Tibial artery (tissue), 4 donors: ENCODE measurements around the gene NISCH.

Source experiments
- DNase-seq, 2 donors: peaks; one replicate each; pipeline ENCODE4 v3.0.0-alpha.2; 2019
- H3K27ac ChIP-seq, 2 donors: fragments of 200-600 bp; sonication (generic) in 1 of 2; 1 replicate in 1 of 2; 2 replicates in 1 of 2; pipeline ENCODE4 v1.5.1; 2018 to 2019; ENCODE audit warnings: mild to moderate bottlenecking in 1 of 2
- H3K27me3 ChIP-seq, 2 donors: fragments of 200-600 bp; sonication (generic) in 1 of 2; one replicate each; pipeline versions ENCODE4 v1.5.1 to v1.6.0; 2016 to 2019
- H3K36me3 ChIP-seq, 3 donors: fragments of 200-600 bp; sonication (generic) in 2 of 3; one replicate each; pipeline ENCODE4 v1.5.1; 2016 to 2019; ENCODE audit warnings: mild to moderate bottlenecking in 2 of 3
- H3K4me1 ChIP-seq, 4 donors: fragments of 200-600 bp; sonication (generic) in 2 of 4; 1 replicate in 3 of 4; 2 replicates in 1 of 4; pipeline ENCODE4 v1.5.1; 2016 to 2019
- H3K4me3 ChIP-seq, 2 donors: fragments of 200-600 bp; sonication (generic) in 1 of 2; 1 replicate in 1 of 2; 2 replicates in 1 of 2; pipeline ENCODE4 v1.5.1; 2018 to 2019; ENCODE audit warnings: mild to moderate bottlenecking in 2 of 2
- H3K9me3 ChIP-seq, 3 donors: fragments of 200-600 bp; sonication (generic) in 1 of 3; one replicate each; pipeline ENCODE4 v1.5.1; 2016 to 2019
- CTCF ChIP-seq, 2 experiments: fragments of 200-600 bp in 1 of 2; fragments of 450-650 bp in 1 of 2; IDR thresholded peaks; one replicate each; pipeline ENCODE4 v1.5.1; 2017 to 2019; ENCODE audit warnings: antibody characterized with exemption in 2 of 2, mild to moderate bottlenecking in 1 of 2, moderate library complexity in 1 of 2
- intact Hi-C: fragments of 100-400 bp; cut with DNase I; formaldehyde crosslinking; loops from one replicate; pipeline ENCODE4 v1.15.0; 2023; ENCODE audit warnings: low total_unique reads

Gene NISCH

GRCh38 chr3:52498137-52499054 is 43.0 kb downstream of the NISCH start:
- peak; percentile 73 to 79 for DNase-seq
- H3K4me3 ChIP-seq = no peak overlapping the region
- peaks cover 0 to 16% (median 0%) of the 10 kb centered on the region in 4 donors for H3K4me1 ChIP-seq
- intact Hi-C loops = no loop called here
- no peaks in the 10 kb centered on the region for H3K27me3 ChIP-seq
- no peak for TF ChIP-seq CTCF (IDR thresholded peaks at IDR 0.05)
- H3K36me3 ChIP-seq = peaks cover 0 to 6% (median 0%) of the 10 kb centered on the region in 3 donors
- H3K27ac ChIP-seq = no peak overlapping the region
- no peaks in the 10 kb centered on the region for H3K9me3 ChIP-seq

DNA sequence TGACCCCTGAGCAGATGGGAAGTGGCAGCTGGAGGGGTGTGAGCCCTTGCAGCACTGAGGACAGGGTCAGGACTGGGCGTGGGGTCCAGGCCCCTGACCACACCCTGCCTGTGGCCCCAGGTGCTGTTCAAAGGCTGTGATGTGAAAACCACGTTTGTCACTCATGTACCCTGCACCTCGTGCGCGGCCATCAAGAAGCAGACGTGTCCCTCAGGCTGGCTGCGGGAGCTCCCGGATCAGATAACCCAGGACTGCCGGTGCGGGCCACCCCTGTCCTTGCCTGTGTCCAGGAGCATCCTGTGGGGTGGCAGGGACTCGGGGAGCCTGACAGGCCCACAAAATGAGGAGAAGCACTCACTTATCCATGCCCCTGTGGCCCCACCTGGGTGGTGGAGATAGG is 45.6 kb downstream of the NISCH start:
- Histone ChIP-seq H3K4me1 (peaks cover 0 to under 1% (median 0%) of the 10 kb centered on the region in 4 donors), H3K27ac (no peak overlapping the region), H3K36me3 (peaks cover 0 to 4% (median 0%) of the 10 kb centered on the region in 3 donors), H3K9me3 (no peaks in the 10 kb centered on the region), H3K27me3 (no peaks in the 10 kb centered on the region), H3K4me3 (no peak overlapping the region)
- no peak for TF ChIP-seq CTCF (IDR thresholded peaks at IDR 0.05)
- DNase-seq = no peak
- intact Hi-C loops = no loop called here

- Histone ChIP-seq H3K36me3 (peaks cover 0 to 4% (median 0%) of the 10 kb centered on the region in 3 donors), H3K4me1 (no peaks in the 10 kb centered on the region), H3K27ac (no peak overlapping the region), H3K27me3 (no peaks in the 10 kb centered on the region), H3K9me3 (no peaks in the 10 kb centered on the region), H3K4me3 (no peak overlapping the region)
- no peak for TF ChIP-seq CTCF (IDR thresholded peaks at IDR 0.05)
- intact Hi-C loops = no loop called here
- DNase-seq = no peak
These were observed 46.6 kb downstream of the NISCH start for GRCh38 chr3:52502001-52502400.

GRCh38 chr3:52502808-52503350 is 47.5 kb downstream of the NISCH start:
- peaks cover 0 to 4% (median 0%) of the 10 kb centered on the region in 3 donors for H3K36me3 ChIP-seq
- intact Hi-C loops = no loop called here
- DNase-seq = no peak
- no peak overlapping the region for H3K4me3 ChIP-seq
- H3K9me3 ChIP-seq = no peaks in the 10 kb centered on the region
- no peak overlapping the region for H3K27ac ChIP-seq
- no peaks in the 10 kb centered on the region for H3K4me1 ChIP-seq
- H3K27me3 ChIP-seq = no peaks in the 10 kb centered on the region
- no peak for TF ChIP-seq CTCF (IDR thresholded peaks at IDR 0.05)

GRCh38 chr3:52503788-52504424 is 48.5 kb downstream of the NISCH start:
- intact Hi-C loops = no loop called here
- DNase-seq = no peak
- H3K27ac ChIP-seq = no peak overlapping the region
- no peaks in the 10 kb centered on the region for H3K4me1 ChIP-seq
- H3K4me3 ChIP-seq = no peak overlapping the region
- no peaks in the 10 kb centered on the region for H3K27me3 ChIP-seq
- TF ChIP-seq CTCF (IDR thresholded peaks at IDR 0.05) = no peak
- H3K36me3 ChIP-seq = peaks cover 0 to 4% (median 0%) of the 10 kb centered on the region in 3 donors
- H3K9me3 ChIP-seq = no peaks in the 10 kb centered on the region
